Central memory CD4-positive, alpha-beta T cell (primary cell): ENCODE measurements around the gene NF2.

Experiments
- DNase-seq: peaks from one replicate; pipeline ENCODE4 v3.0.0; 2022

Gene NF2

GRCh38 chr22:29704528-29705285 lies 101.3 kb downstream of the NF2 start:
- no peak for DNase-seq

GRCh38 chr22:29705651-29706050 lies 102.2 kb downstream of the NF2 start:
- no peak for DNase-seq

- DNase-seq: no peak
Measured at GRCh38 chr22:29706486-29706885, 103.1 kb downstream of the NF2 start.

GRCh38 chr22:29707010-29707409 lies 103.6 kb downstream of the NF2 start:
- DNase-seq: no peak

GRCh38 chr22:29707471-29707870 lies 104.0 kb downstream of the NF2 start:
- no peak for DNase-seq

GRCh38 chr22:29710193-29710592 lies 106.8 kb downstream of the NF2 start:
- no peak for DNase-seq

GRCh38 chr22:29710922-29711593 lies 107.6 kb downstream of the NF2 start:
- DNase-seq: no peak

- DNase-seq: no peak
Measured at GRCh38 chr22:29712119-29712518, 108.7 kb downstream of the NF2 start.

- no peak for DNase-seq
Measured at GRCh38 chr22:29713156-29713727, 109.8 kb downstream of the NF2 start.

GRCh38 chr22:29715240-29715639 lies 111.8 kb downstream of the NF2 start:
- DNase-seq: no peak

GRCh38 chr22:29715705-29716104 lies 112.3 kb downstream of the NF2 start:
- DNase-seq: no peak

GRCh38 chr22:29716814-29717545 lies 113.5 kb downstream of the NF2 start:
- DNase-seq: no peak

GRCh38 chr22:29717789-29718188 lies 114.4 kb downstream of the NF2 start:
- DNase-seq: no peak

- no peak for DNase-seq
Measured at GRCh38 chr22:29718949-29719898, 115.8 kb downstream of the NF2 start.

- no peak for DNase-seq
Measured at GRCh38 chr22:29719899-29720645, 116.6 kb downstream of the NF2 start, which contains the start of gene CABP7. Gene CABP7 (plus strand): TSS chr22:29720003. CDS start chr22:29720425, 422 bp downstream.

- DNase-seq: no peak
Measured at GRCh38 chr22:29720811-29721323, 117.4 kb downstream of the NF2 start.

GRCh38 chr22:29722151-29722550 lies 118.7 kb downstream of the NF2 start:
- no peak for DNase-seq

GRCh38 chr22:29722587-29722986 lies 119.2 kb downstream of the NF2 start:
- no peak for DNase-seq

- no peak for DNase-seq
Measured at GRCh38 chr22:29723766-29724165, 120.3 kb downstream of the NF2 start.

- DNase-seq: no peak
Measured at GRCh38 chr22:29724843-29725242, 121.4 kb downstream of the NF2 start.

- DNase-seq: no peak
Measured at GRCh38 chr22:29726106-29726505, 122.7 kb downstream of the NF2 start.
